Psoas muscle (tissue), 8 donors: ENCODE measurements around the gene CLIP4. TPM values are rescaled to one million over a fixed set of nuclear protein-coding genes. Genes with fewer than 3 reads are reported as not detected.

Source experiments
- ATAC-seq, 4 donors: fragments of 200-7000 bp; cut with Tn5 transposase; one replicate each; pipeline ENCODE4 v1.9.1; 2020; ENCODE audit warnings: moderate library complexity in 3 of 4, mild to moderate bottlenecking in 2 of 4
- DNase-seq, 2 donors: peaks; one replicate each; pipeline ENCODE4 v3.0.0-alpha.2; 2020
- H3K27ac ChIP-seq: fragments of 200-600 bp; one replicate; pipeline ENCODE4 v1.8.0; 2022
- H3K27me3 ChIP-seq, 3 donors: fragments of 200-600 bp in 1 of 3; one replicate each; pipeline versions ENCODE4 v1.6.1 to v1.8.0; 2013 to 2022; ENCODE audit warnings: low read length in 2 of 3, mild to moderate bottlenecking in 2 of 3, moderate library complexity in 1 of 3; ENCODE audit not compliant: insufficient read depth in 3 of 3
- H3K36me3 ChIP-seq, 2 donors: fragments of 200-600 bp in 1 of 2; one replicate each; pipeline versions ENCODE4 v1.6.1 to v1.8.0; 2013 to 2022; ENCODE audit warnings: low read depth in 1 of 2, mild to moderate bottlenecking in 1 of 2, moderate library complexity in 1 of 2; ENCODE audit not compliant: insufficient read depth in 1 of 2
- H3K4me1 ChIP-seq: fragments of 200-600 bp; one replicate; pipeline ENCODE4 v1.8.0; 2022
- H3K4me3 ChIP-seq: fragments of 200-600 bp; one replicate; pipeline ENCODE4 v1.8.0; 2022; ENCODE audit warnings: mild to moderate bottlenecking
- H3K9me3 ChIP-seq: fragments of 200-600 bp; one replicate; pipeline ENCODE4 v1.8.0; 2022
- CTCF ChIP-seq: fragments of 200-600 bp; IDR thresholded peaks from one replicate; pipeline ENCODE4 v1.8.0; 2022; ENCODE audit warnings: antibody characterized with exemption
- WGBS, 3 donors: extraction: QIAGEN DNeasy Blood & Tissue Kit; methylation state at CpG; one replicate each; pipeline versions ENCODE4 v1.1.6 to v1.1.7; 2013; 5-methylcytosine and 5-hydroxymethylcytosine counted together
- intact Hi-C, 2 donors: fragments of 100-400 bp; cut with DNase I; formaldehyde crosslinking; loops; one replicate each; pipeline versions ENCODE4 v1.11.0 to v1.14.2; 2022
- polyA plus RNA-seq, 3 donors: library from polyadenylated mRNA; stranded (reverse); fragments of 200-250 nt; gene quantifications; one replicate each; pipeline ENCODE4 v1.2.3, GENCODE V29; 2013
- total RNA-seq, 4 donors: library from RNA; stranded (reverse); fragmentation: NEBNext Ultra II Directional in 2 of 4; extraction: Animal tissue kit (Norgen Biotek cat#: 25700) in 2 of 4; gene quantifications; one replicate each; pipeline versions ENCODE4 v1.2.1 to v1.2.4, GENCODE V29; 2021 to 2023
- donor health status: healthy with polysubstance abuse.
- donor health status: DM: no; HTN: no; CAD: no; lungs with moderate emphysema.
- donor health status: Bipolar disorder and iron deficiency.
- donor health status: healthy.
- donor health status: DM: yes; HTN: yes; CAD: no.
- donor health status: DM: no; HTN: no; CAD: no.
- donor health status: DM: no; HTN: no; CAD: no.
- donor health status: DM: yes; HTN: yes; CAD: no.

The CLIP4 gene
- total and polyA plus RNA-seq, 7 donors, result 26.7 to 111 (median 68.2) TPM

DNA sequence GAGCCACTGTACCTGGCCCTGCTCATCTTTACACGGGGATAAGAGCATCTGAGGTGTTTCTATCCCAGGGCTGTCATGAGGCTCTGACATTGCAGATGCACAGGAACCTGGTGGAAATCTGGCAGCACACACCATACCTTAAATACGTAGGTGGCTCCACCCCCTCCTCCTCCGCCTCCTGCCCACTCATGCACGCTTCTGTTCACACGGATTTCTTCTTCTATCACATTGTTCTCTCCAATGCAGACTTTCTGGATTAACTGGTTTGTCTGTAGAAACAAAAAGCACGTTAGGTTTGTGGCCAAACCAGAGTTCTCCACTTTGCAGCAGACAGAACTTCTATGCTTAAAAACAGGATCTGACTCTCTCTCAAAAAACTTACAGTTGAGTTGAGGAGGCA, 118.2 kb downstream of the CLIP4 start:
- Histone ChIP-seq H3K9me3 (no peaks in the 10 kb centered on the region), H3K4me1 (no peaks in the 10 kb centered on the region), H3K27ac (no peak overlapping the region), H3K27me3 (peaks cover 0 to 2% (median 0%) of the 10 kb centered on the region in 3 donors), H3K4me3 (no peak overlapping the region), H3K36me3 (no peaks in the 10 kb centered on the region)
- TF ChIP-seq CTCF, result no peak
- ATAC-seq (no peak), DNase-seq (no peak)
- intact Hi-C loops, result no loop called here
- 62 to 66% (median 64%) methylated on average over 6 of the region's 6 CpGs for WGBS, 3 donors

- TF ChIP-seq CTCF, result no peak
Measured at GRCh38 chr2:29235411-29235810, 120.2 kb downstream of the CLIP4 start.

DNA sequence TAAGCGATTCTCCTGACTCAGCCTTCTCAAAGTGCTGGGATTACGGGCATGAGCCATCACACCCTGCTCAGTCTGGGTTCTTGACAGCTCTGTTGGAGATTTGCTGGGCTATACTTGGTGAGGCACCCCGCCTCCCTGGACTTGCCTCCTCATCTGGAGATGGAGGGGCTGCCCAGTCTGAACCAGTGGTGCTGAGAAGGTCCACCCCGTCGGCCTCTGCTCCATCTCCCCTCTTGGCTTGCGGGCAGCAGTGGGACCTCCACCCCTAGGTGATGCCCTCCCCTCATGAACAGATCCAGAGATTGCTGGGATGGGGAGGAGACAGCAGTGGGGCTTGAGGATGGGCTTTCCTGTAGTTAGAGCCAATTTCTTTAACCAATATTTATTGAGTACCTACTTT, 120.9 kb downstream of the CLIP4 start:
- intact Hi-C loops, result loop anchor here in 1 of 2 donors (5.0 kb wide), 1 partner anchor 606 kb away; no protein-coding TSS in a partner anchor
- Histone ChIP-seq H3K9me3 (no peaks in the 10 kb centered on the region), H3K36me3 (no peaks in the 10 kb centered on the region), H3K27me3 (peaks cover 0 to 7% (median 2%) of the 10 kb centered on the region in 3 donors), H3K4me1 (no peaks in the 10 kb centered on the region), H3K4me3 (no peak overlapping the region), H3K27ac (no peak overlapping the region)
- WGBS, 3 donors, result 85 to 92% (median 89%) methylated on average over 6 of the region's 6 CpGs
- ATAC-seq (no peak), DNase-seq (no peak)
- TF ChIP-seq CTCF, result no peak

More at GRCh38 chr2:29235411-29235810, 120.2 kb downstream of the CLIP4 start:
- no peak for ATAC-seq
- Histone ChIP-seq H3K4me1 (no peaks in the 10 kb centered on the region), H3K27me3 (peaks cover 0 to 2% (median under 1%) of the 10 kb centered on the region in 3 donors), H3K9me3 (no peaks in the 10 kb centered on the region), H3K36me3 (no peaks in the 10 kb centered on the region), H3K27ac (no peak overlapping the region), H3K4me3 (no peak overlapping the region)
- intact Hi-C loops, result loop anchor here in 1 of 2 donors (5.0 kb wide), 1 partner anchor 607 kb away; no protein-coding TSS in a partner anchor
- DNase-seq, result no peak
- WGBS, 3 donors, result 63 to 73% (median 64%) methylated on average over 3 of the region's 3 CpGs

GRCh38 chr2:29238497-29238896, 123.3 kb downstream of the CLIP4 start:
- intact Hi-C loops, result loop anchor here in 1 of 2 donors (5.0 kb wide), 1 partner anchor 604 kb away; no protein-coding TSS in a partner anchor
- ATAC-seq (peak in 2 of 4 donors; percentile 50 to 60), DNase-seq (no peak)
- H3K36me3 ChIP-seq, result no peaks in the 10 kb centered on the region
- no peaks in the 10 kb centered on the region for H3K4me1 ChIP-seq
- no peak overlapping the region for H3K4me3 ChIP-seq
- peaks cover 0 to 14% (median 6%) of the 10 kb centered on the region in 3 donors for H3K27me3 ChIP-seq
- WGBS, 3 donors, result 68 to 73% (median 71%) methylated on average over 7 of the region's 7 CpGs
- no peaks in the 10 kb centered on the region for H3K9me3 ChIP-seq
- TF ChIP-seq CTCF, result peak; percentile 31
- H3K27ac ChIP-seq, result no peak overlapping the region

Other genes starting within 250 kb of the CLIP4 start
- gene TRMT61B, start 245.1 kb upstream of the CLIP4 start, total RNA-seq, result 10 to 100 TPM in 3 of 4 donors, 1 to 10 TPM in 1; 8.7 to 12.9 (median 11.3) TPM
- 10 to 100 TPM in 2 of 3 donors, 1 to 10 TPM in 1; 9.5 to 21.7 (median 12.4) TPM for gene TRMT61B, start 245.1 kb upstream of the CLIP4 start, polyA plus RNA-seq
- gene WDR43, start 220.7 kb upstream of the CLIP4 start, total RNA-seq, result 10 to 100 TPM; 30.5 to 89.5 (median 76.1) TPM
- gene WDR43, start 220.7 kb upstream of the CLIP4 start, polyA plus RNA-seq, result 10 to 100 TPM; 25.5 to 54.4 (median 33.8) TPM
- gene TOGARAM2, start 134.1 kb upstream of the CLIP4 start, total RNA-seq, result 10 to 100 TPM in 3 of 4 donors, 1 to 10 TPM in 1; 2.2 to 98.4 (median 22.5) TPM
- gene TOGARAM2, start 134.1 kb upstream of the CLIP4 start, polyA plus RNA-seq, result 10 to 100 TPM in 2 of 3 donors, 1 to 10 TPM in 1; 6.1 to 54.2 (median 30.4) TPM
- 1 to 10 TPM in 1 of 4 donors, under 1 TPM in 3; 0.02 to 1.0 (median 0.53) TPM for gene PCARE, start 40.9 kb upstream of the CLIP4 start, total RNA-seq
- under 1 TPM; 0.03 to 0.48 (median 0.09) TPM for gene PCARE, start 40.9 kb upstream of the CLIP4 start, polyA plus RNA-seq